Peyer's patch (tissue), 4 donors: Measurements from ENCODE around the gene AQP6. TPM values are rescaled to one million over a fixed set of nuclear protein-coding genes. Genes with fewer than 3 reads are reported as not detected.

Experiments used
- DNase-seq, 3 donors: peaks; one replicate each; pipeline ENCODE4 v3.0.0-alpha.2; 2017 to 2019
- H3K27ac ChIP-seq, 4 donors: fragments of 200-600 bp; sonication (generic); one replicate each; pipeline ENCODE4 v1.5.1; 2016 to 2019
- H3K27me3 ChIP-seq, 2 donors: fragments of 200-600 bp; sonication (generic); one replicate each; pipeline ENCODE4 v1.5.1; 2019
- H3K36me3 ChIP-seq, 3 donors: fragments of 200-600 bp; sonication (generic); one replicate each; pipeline ENCODE4 v1.5.1; 2016 to 2019
- H3K4me1 ChIP-seq, 4 donors: fragments of 200-600 bp; sonication (generic); one replicate each; pipeline ENCODE4 v1.5.1; 2016 to 2019
- H3K4me3 ChIP-seq, 4 donors: fragments of 200-600 bp; sonication (generic); 1 replicate in 3 of 4; 2 replicates in 1 of 4; pipeline ENCODE4 v1.5.1; 2016 to 2019; ENCODE audit warnings: mild to moderate bottlenecking in 1 of 4
- H3K9me3 ChIP-seq, 4 donors: fragments of 200-600 bp; sonication (generic); one replicate each; pipeline ENCODE4 v1.5.1; 2016 to 2019; ENCODE audit warnings: mild to moderate bottlenecking in 1 of 4
- CTCF ChIP-seq, 6 experiments: fragments of 450-650 bp in 4 of 6; fragments of 200-600 bp in 2 of 6; sonication (generic) in 1 of 6; IDR thresholded peaks; one replicate each; pipeline ENCODE4 v1.5.1; 2017 to 2019; ENCODE audit warnings: antibody characterized with exemption in 6 of 6, mild to moderate bottlenecking in 3 of 6, moderate library complexity in 1 of 6
- POLR2A ChIP-seq, 2 donors: fragments of 450-650 bp; IDR thresholded peaks; one replicate each; pipeline ENCODE4 v1.5.1; 2017; ENCODE audit warnings: antibody characterized with exemption in 2 of 2, mild to moderate bottlenecking in 2 of 2, moderate library complexity in 2 of 2
- total RNA-seq, 4 donors: library from RNA; depleted of rRNA; stranded (reverse); fragments of >200 nt; gene quantifications; one replicate each; pipeline ENCODE4 v1.1.0, GENCODE V29; 2016

The AQP6 gene
- total RNA-seq, 4 donors from 2014 or later = not detected

- H3K27me3 ChIP-seq = peaks cover 0 to 10% of the 10 kb centered on the region in 2 donors
- no peak overlapping the region for H3K4me3 ChIP-seq
- H3K36me3 ChIP-seq = no peaks in the 10 kb centered on the region
Observed at GRCh38 chr12:49954863-49955830, 17.6 kb upstream of the AQP6 start.

GRCh38 chr12:49955899-49956662 lies 16.7 kb upstream of the AQP6 start:
- TF ChIP-seq POLR2A (IDR thresholded peaks at IDR 0.05) (no peak), CTCF (IDR thresholded peaks at IDR 0.05) (no peak)
- no peaks in the 10 kb centered on the region for H3K9me3 ChIP-seq
- no peak overlapping the region for H3K4me3 ChIP-seq
- no peak overlapping the region for H3K27ac ChIP-seq
- H3K36me3 ChIP-seq = no peaks in the 10 kb centered on the region
- peak in 1 of 3 donors; percentile 6 for DNase-seq
- H3K4me1 ChIP-seq = peaks cover 0 to 3% (median 0%) of the 10 kb centered on the region in 4 donors
- H3K27me3 ChIP-seq = peaks cover 2 to 17% of the 10 kb centered on the region in 2 donors

More at GRCh38 chr12:49954863-49955830, 17.6 kb upstream of the AQP6 start:
- no peak overlapping the region for H3K27ac ChIP-seq
- H3K9me3 ChIP-seq = no peaks in the 10 kb centered on the region
- DNase-seq = peak in 1 of 3 donors; percentile 32
- H3K4me1 ChIP-seq = no peaks in the 10 kb centered on the region
- no peak for TF ChIP-seq CTCF (IDR thresholded peaks at IDR 0.05)

- H3K27me3 ChIP-seq = peaks cover 4 to 21% of the 10 kb centered on the region in 2 donors
- no peaks in the 10 kb centered on the region for H3K9me3 ChIP-seq
- no peak overlapping the region for H3K27ac ChIP-seq
- H3K4me3 ChIP-seq = no peak overlapping the region
- H3K36me3 ChIP-seq = no peaks in the 10 kb centered on the region
- no peak for DNase-seq
- H3K4me1 ChIP-seq = peaks cover 0 to 7% (median 0%) of the 10 kb centered on the region in 4 donors
- TF ChIP-seq CTCF (IDR thresholded peaks at IDR 0.05) (no peak), POLR2A (IDR thresholded peaks at IDR 0.05) (no peak)
Observed at GRCh38 chr12:49956663-49957569, 15.8 kb upstream of the AQP6 start.

GRCh38 chr12:49957570-49957967 lies 15.2 kb upstream of the AQP6 start:
- H3K9me3 ChIP-seq = no peaks in the 10 kb centered on the region
- no peaks in the 10 kb centered on the region for H3K36me3 ChIP-seq
- H3K4me1 ChIP-seq = peaks cover 0 to 7% (median 0%) of the 10 kb centered on the region in 4 donors
- no peak overlapping the region for H3K4me3 ChIP-seq
- no peak for DNase-seq
- no peak for TF ChIP-seq CTCF (IDR thresholded peaks at IDR 0.05)
- no peak overlapping the region for H3K27ac ChIP-seq
- H3K27me3 ChIP-seq = peaks cover 4 to 21% of the 10 kb centered on the region in 2 donors
